HCT116 (cell line): Measurements from ENCODE around the gene SLC7A11.

Experiments used
- CEBPB ChIP-seq: IDR thresholded peaks from 2 replicates; pipeline ENCODE4 v1.6.1; 2012; ENCODE audit warnings: low read depth
- EZH2 ChIP-seq: fragments of 200-600 bp; sonication (generic); IDR thresholded peaks from 2 replicates; pipeline ENCODE4 v1.6.1; 2017; ENCODE audit warnings: antibody characterized with exemption, mixed run types
- FOSL1 ChIP-seq: IDR thresholded peaks from 2 replicates; pipeline ENCODE4 v1.6.1; 2012; ENCODE audit warnings: low read depth
- JUND ChIP-seq: IDR thresholded peaks from 2 replicates; pipeline ENCODE4 v1.6.1; 2012
- POLR2A ChIP-seq: IDR thresholded peaks from 2 replicates; pipeline ENCODE4 v1.7.0; 2011; ENCODE audit warnings: borderline replicate concordance; ENCODE audit not compliant: insufficient read depth, insufficient read length; ENCODE audit errors: extremely low read depth
- POLR2AphosphoS5 ChIP-seq: IDR thresholded peaks from 2 replicates; pipeline ENCODE4 v1.6.1; 2011; ENCODE audit warnings: mild to moderate bottlenecking, low read depth, low read length, moderate library complexity
- RAD21 ChIP-seq: IDR thresholded peaks from 2 replicates; pipeline ENCODE4 v1.6.1; 2012; ENCODE audit warnings: low read depth, mild to moderate bottlenecking
- SIN3A ChIP-seq: IDR thresholded peaks from 2 replicates; pipeline ENCODE4 v1.6.1; 2012; ENCODE audit warnings: low read depth
- SRF ChIP-seq: IDR thresholded peaks from 2 replicates; pipeline ENCODE4 v1.6.1; 2012; ENCODE audit warnings: low read depth
- TCF7L2 ChIP-seq: IDR thresholded peaks from 2 replicates; pipeline ENCODE4 v1.7.0; 2011; ENCODE audit warnings: borderline replicate concordance, inconsistent platforms; ENCODE audit not compliant: insufficient read depth, insufficient read length; ENCODE audit errors: extremely low read depth
- YY1 ChIP-seq: IDR thresholded peaks from 2 replicates; pipeline ENCODE4 v1.6.1; 2011; ENCODE audit warnings: low read length, low read depth, moderate library complexity, mild to moderate bottlenecking; ENCODE audit not compliant: insufficient replicate concordance; ENCODE audit errors: extremely low read depth
- ZNF274 ChIP-seq: fragments of 200-500 bp; sonication (Bioruptor generic); IDR thresholded peaks from 2 replicates; pipeline ENCODE4 v1.6.1; 2014; ENCODE audit warnings: mild to moderate bottlenecking, low read depth, low read length, inconsistent platforms
- TF ChIP-seq, protein P1 (sequence below), 3 experiments: fragments of 200-600 bp in 1 of 3; sonication (generic) in 1 of 3; IDR thresholded peaks in 2 of 3; conservative IDR thresholded peaks in 1 of 3; 2 replicates each; pipeline ENCODE4 v1.5.1; 2012 to 2017; ENCODE audit warnings: low read depth in 2 of 3, low read length in 2 of 3, antibody characterized with exemption in 1 of 3, borderline replicate concordance in 1 of 3, control low read depth in 1 of 3, mild to moderate bottlenecking in 1 of 3, mixed read lengths in 1 of 3, mixed run types in 1 of 3, moderate library complexity in 1 of 3; ENCODE audit not compliant: insufficient read depth in 1 of 3
- TF ChIP-seq, protein P2 (sequence below): IDR thresholded peaks from 2 replicates; pipeline ENCODE4 v1.6.1; 2012

- TF ChIP-seq POLR2A (no peak), ZNF274 (no peak), SRF (no peak), SIN3A (no peak), RAD21 (no peak), JUND (no peak), YY1 (no peak), FOSL1 (no peak), POLR2AphosphoS5 (no peak), TCF7L2 (no peak), EZH2 (no peak), CEBPB (no peak)
- TF ChIP-seq, protein P1, sequence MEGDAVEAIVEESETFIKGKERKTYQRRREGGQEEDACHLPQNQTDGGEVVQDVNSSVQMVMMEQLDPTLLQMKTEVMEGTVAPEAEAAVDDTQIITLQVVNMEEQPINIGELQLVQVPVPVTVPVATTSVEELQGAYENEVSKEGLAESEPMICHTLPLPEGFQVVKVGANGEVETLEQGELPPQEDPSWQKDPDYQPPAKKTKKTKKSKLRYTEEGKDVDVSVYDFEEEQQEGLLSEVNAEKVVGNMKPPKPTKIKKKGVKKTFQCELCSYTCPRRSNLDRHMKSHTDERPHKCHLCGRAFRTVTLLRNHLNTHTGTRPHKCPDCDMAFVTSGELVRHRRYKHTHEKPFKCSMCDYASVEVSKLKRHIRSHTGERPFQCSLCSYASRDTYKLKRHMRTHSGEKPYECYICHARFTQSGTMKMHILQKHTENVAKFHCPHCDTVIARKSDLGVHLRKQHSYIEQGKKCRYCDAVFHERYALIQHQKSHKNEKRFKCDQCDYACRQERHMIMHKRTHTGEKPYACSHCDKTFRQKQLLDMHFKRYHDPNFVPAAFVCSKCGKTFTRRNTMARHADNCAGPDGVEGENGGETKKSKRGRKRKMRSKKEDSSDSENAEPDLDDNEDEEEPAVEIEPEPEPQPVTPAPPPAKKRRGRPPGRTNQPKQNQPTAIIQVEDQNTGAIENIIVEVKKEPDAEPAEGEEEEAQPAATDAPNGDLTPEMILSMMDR (IDR thresholded peaks at IDR 0.05 in 2 of 3, conservative IDR thresholded peaks at IDR 0.05 in 1 of 3; ENCODE audit: borderline replicate concordance in 1 of 3, insufficient read depth in 1 of 3, low read depth in 2 of 3, low read length in 2 of 3): no peak
- TF ChIP-seq, protein P2, sequence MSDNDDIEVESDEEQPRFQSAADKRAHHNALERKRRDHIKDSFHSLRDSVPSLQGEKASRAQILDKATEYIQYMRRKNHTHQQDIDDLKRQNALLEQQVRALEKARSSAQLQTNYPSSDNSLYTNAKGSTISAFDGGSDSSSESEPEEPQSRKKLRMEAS: no peak
These were observed 671 bp downstream of the SLC7A11 start for GRCh38 chr4:138241281-138242075.
